ENCODE data around the gene BEND7.

- TF ChIP-seq, protein P1, sequence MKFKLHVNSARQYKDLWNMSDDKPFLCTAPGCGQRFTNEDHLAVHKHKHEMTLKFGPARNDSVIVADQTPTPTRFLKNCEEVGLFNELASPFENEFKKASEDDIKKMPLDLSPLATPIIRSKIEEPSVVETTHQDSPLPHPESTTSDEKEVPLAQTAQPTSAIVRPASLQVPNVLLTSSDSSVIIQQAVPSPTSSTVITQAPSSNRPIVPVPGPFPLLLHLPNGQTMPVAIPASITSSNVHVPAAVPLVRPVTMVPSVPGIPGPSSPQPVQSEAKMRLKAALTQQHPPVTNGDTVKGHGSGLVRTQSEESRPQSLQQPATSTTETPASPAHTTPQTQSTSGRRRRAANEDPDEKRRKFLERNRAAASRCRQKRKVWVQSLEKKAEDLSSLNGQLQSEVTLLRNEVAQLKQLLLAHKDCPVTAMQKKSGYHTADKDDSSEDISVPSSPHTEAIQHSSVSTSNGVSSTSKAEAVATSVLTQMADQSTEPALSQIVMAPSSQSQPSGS (CRISPR knock-in tag; IDR thresholded peaks at IDR 0.05), result no peak
- TF ChIP-seq, protein P2, sequence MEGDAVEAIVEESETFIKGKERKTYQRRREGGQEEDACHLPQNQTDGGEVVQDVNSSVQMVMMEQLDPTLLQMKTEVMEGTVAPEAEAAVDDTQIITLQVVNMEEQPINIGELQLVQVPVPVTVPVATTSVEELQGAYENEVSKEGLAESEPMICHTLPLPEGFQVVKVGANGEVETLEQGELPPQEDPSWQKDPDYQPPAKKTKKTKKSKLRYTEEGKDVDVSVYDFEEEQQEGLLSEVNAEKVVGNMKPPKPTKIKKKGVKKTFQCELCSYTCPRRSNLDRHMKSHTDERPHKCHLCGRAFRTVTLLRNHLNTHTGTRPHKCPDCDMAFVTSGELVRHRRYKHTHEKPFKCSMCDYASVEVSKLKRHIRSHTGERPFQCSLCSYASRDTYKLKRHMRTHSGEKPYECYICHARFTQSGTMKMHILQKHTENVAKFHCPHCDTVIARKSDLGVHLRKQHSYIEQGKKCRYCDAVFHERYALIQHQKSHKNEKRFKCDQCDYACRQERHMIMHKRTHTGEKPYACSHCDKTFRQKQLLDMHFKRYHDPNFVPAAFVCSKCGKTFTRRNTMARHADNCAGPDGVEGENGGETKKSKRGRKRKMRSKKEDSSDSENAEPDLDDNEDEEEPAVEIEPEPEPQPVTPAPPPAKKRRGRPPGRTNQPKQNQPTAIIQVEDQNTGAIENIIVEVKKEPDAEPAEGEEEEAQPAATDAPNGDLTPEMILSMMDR (CRISPR knock-in tag; IDR thresholded peaks at IDR 0.05), result no peak
Measured at GRCh38 chr10:13420532-13421307, 108.1 kb downstream of the BEND7 start.

Measured in HepG2 (cell line).